Psoas muscle (tissue), 8 donors: Measurements from ENCODE around the gene MAP3K4. TPM values are rescaled to one million over a fixed set of nuclear protein-coding genes. Genes with fewer than 3 reads are reported as not detected.

Experiments used
- ATAC-seq, 4 donors: fragments of 200-7000 bp; cut with Tn5 transposase; one replicate each; pipeline ENCODE4 v1.9.1; 2020; ENCODE audit warnings: moderate library complexity in 3 of 4, mild to moderate bottlenecking in 2 of 4
- DNase-seq, 2 donors: peaks; one replicate each; pipeline ENCODE4 v3.0.0-alpha.2; 2020
- H3K27ac ChIP-seq: fragments of 200-600 bp; one replicate; pipeline ENCODE4 v1.8.0; 2022
- H3K27me3 ChIP-seq, 3 donors: fragments of 200-600 bp in 1 of 3; one replicate each; pipeline versions ENCODE4 v1.6.1 to v1.8.0; 2013 to 2022; ENCODE audit warnings: low read length in 2 of 3, mild to moderate bottlenecking in 2 of 3, moderate library complexity in 1 of 3; ENCODE audit not compliant: insufficient read depth in 3 of 3
- H3K36me3 ChIP-seq, 2 donors: fragments of 200-600 bp in 1 of 2; one replicate each; pipeline versions ENCODE4 v1.6.1 to v1.8.0; 2013 to 2022; ENCODE audit warnings: low read depth in 1 of 2, mild to moderate bottlenecking in 1 of 2, moderate library complexity in 1 of 2; ENCODE audit not compliant: insufficient read depth in 1 of 2
- H3K4me1 ChIP-seq: fragments of 200-600 bp; one replicate; pipeline ENCODE4 v1.8.0; 2022
- H3K4me3 ChIP-seq: fragments of 200-600 bp; one replicate; pipeline ENCODE4 v1.8.0; 2022; ENCODE audit warnings: mild to moderate bottlenecking
- H3K9me3 ChIP-seq: fragments of 200-600 bp; one replicate; pipeline ENCODE4 v1.8.0; 2022
- WGBS, 3 donors: extraction: QIAGEN DNeasy Blood & Tissue Kit; methylation state at CpG; one replicate each; pipeline versions ENCODE4 v1.1.6 to v1.1.7; 2013; 5-methylcytosine and 5-hydroxymethylcytosine counted together
- intact Hi-C, 2 donors: fragments of 100-400 bp; cut with DNase I; formaldehyde crosslinking; loops; one replicate each; pipeline versions ENCODE4 v1.11.0 to v1.14.2; 2022
- polyA plus RNA-seq, 3 donors: library from polyadenylated mRNA; stranded (reverse); fragments of 200-250 nt; gene quantifications; one replicate each; pipeline ENCODE4 v1.2.3, GENCODE V29; 2013
- total RNA-seq, 4 donors: library from RNA; stranded (reverse); fragmentation: NEBNext Ultra II Directional in 2 of 4; extraction: Animal tissue kit (Norgen Biotek cat#: 25700) in 2 of 4; gene quantifications; one replicate each; pipeline versions ENCODE4 v1.2.1 to v1.2.4, GENCODE V29; 2021 to 2023
- TF ChIP-seq, protein P1 (sequence below): fragments of 200-600 bp; IDR thresholded peaks from one replicate; pipeline ENCODE4 v1.8.0; 2022; ENCODE audit warnings: antibody characterized with exemption
- donor health status: healthy with polysubstance abuse.
- donor health status: DM: no; HTN: no; CAD: no; lungs with moderate emphysema.
- donor health status: Bipolar disorder and iron deficiency.
- donor health status: healthy.
- donor health status: DM: yes; HTN: yes; CAD: no.
- donor health status: DM: no; HTN: no; CAD: no.
- donor health status: DM: no; HTN: no; CAD: no.
- donor health status: DM: yes; HTN: yes; CAD: no.

MAP3K4 gene
- total and polyA plus RNA-seq, 7 donors: 13.5 to 45.8 (median 19.4) TPM

DNA sequence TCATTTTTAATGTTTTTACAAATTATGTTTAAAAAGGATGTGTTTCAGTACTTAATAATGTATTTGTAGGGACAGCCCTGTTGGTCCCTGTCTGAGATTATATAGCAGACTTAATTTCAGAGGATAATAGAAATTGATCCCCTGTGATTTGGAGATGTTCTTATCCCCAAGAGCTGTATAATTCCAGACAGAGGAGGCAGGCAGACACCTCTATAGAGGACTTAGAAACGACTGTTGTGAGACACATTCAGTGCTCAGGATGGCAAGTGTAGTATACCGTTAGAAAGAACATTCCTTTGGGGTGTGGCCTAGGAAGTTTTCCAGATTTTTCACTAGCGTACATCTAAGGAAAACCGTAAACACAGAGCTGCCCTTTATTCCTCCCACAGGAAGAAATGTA lies 117.8 kb downstream of the MAP3K4 start:
- intact Hi-C loops: loop anchor here in 1 of 2 donors (10.0 kb wide), 1 partner anchor 265 kb away; no protein-coding TSS in a partner anchor
- DNase-seq (no peak), ATAC-seq (no peak)
- Histone ChIP-seq H3K27me3 (no peaks in the 10 kb centered on the region), H3K4me3 (no peak overlapping the region), H3K27ac (no peak overlapping the region), H3K9me3 (no peaks in the 10 kb centered on the region), H3K36me3 (peaks cover 32 to 99% of the 10 kb centered on the region in 2 donors), H3K4me1 (no peaks in the 10 kb centered on the region)
- 70 to 77% (median 76%) methylated on average over 4 of the region's 4 CpGs for WGBS, 3 donors
- TF ChIP-seq, protein P1, sequence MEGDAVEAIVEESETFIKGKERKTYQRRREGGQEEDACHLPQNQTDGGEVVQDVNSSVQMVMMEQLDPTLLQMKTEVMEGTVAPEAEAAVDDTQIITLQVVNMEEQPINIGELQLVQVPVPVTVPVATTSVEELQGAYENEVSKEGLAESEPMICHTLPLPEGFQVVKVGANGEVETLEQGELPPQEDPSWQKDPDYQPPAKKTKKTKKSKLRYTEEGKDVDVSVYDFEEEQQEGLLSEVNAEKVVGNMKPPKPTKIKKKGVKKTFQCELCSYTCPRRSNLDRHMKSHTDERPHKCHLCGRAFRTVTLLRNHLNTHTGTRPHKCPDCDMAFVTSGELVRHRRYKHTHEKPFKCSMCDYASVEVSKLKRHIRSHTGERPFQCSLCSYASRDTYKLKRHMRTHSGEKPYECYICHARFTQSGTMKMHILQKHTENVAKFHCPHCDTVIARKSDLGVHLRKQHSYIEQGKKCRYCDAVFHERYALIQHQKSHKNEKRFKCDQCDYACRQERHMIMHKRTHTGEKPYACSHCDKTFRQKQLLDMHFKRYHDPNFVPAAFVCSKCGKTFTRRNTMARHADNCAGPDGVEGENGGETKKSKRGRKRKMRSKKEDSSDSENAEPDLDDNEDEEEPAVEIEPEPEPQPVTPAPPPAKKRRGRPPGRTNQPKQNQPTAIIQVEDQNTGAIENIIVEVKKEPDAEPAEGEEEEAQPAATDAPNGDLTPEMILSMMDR: no peak

DNA sequence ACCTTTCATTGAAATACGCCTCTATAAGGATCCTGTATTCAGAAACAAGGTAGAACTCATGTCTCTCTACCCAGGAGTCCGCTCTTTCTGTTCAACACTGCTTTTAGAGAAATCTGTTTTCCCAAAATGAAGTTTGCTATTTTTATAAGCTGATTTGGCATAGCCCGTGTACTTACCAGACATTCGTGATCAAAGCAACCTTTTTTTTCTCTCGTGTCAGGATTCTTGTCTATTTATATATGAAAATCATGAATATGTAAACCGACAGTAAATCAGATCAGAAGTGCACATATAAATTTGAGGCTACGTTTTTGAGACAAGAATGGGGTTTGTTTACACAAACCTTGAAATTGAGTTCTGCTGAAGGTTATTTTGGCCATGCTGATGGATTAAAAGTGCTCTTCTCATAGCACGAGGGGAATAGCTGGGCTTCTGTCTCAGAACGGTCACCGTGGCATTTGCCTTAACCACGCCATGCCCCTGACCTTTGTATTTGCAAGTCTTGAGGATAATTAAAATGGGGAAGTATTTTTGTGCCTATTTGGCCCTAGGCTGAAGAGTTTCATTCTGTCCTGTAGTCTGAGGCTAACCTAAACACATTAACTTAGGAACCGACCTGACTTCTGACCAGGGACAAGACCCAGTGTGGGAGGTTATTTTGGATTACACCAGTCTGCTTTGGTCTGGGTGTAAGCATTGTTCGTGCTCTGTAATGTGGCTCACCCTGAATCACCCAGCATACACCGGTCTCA lies 118.6 kb downstream of the MAP3K4 start:
- TF ChIP-seq, protein P1: no peak
- DNase-seq: no peak
- intact Hi-C loops: no loop called here
- peaks cover 32 to 100% of the 10 kb centered on the region in 2 donors for H3K36me3 ChIP-seq
- H3K4me1 ChIP-seq: no peaks in the 10 kb centered on the region
- no peaks in the 10 kb centered on the region for H3K9me3 ChIP-seq
- H3K4me3 ChIP-seq: no peak overlapping the region
- ATAC-seq: no peak
- no peak overlapping the region for H3K27ac ChIP-seq
- H3K27me3 ChIP-seq: no peaks in the 10 kb centered on the region
- 91 to 93% (median 93%) methylated on average over 14 of the region's 14 CpGs for WGBS, 3 donors

DNA sequence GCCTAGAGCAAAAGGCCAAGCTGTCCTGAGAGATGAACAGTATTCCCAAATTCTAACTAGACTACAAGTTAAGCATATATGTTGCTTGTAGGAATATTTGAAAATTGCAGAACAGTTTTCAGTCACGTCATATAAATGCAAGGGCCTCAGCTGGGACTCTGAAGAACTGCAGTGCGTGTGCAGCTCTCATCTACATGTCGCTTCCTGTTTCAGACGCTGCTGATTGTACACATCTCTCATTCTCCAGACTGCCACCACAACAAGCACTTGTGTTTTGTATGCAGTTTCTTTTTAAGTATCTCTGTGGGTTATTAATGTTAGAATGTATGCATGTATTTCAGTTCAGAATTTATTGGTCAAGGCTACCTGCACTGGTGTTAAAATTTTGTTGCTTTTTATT lies 119.7 kb downstream of the MAP3K4 start:
- Histone ChIP-seq H3K27ac (no peak overlapping the region), H3K36me3 (peaks cover 32 to 100% of the 10 kb centered on the region in 2 donors), H3K4me1 (no peaks in the 10 kb centered on the region), H3K27me3 (no peaks in the 10 kb centered on the region), H3K9me3 (no peaks in the 10 kb centered on the region), H3K4me3 (no peak overlapping the region)
- WGBS, 3 donors: 87 to 92% (median 91%) methylated on average over 4 of the region's 4 CpGs
- intact Hi-C loops: no loop called here
- DNase-seq (no peak), ATAC-seq (no peak)
- TF ChIP-seq, protein P1: no peak

DNA sequence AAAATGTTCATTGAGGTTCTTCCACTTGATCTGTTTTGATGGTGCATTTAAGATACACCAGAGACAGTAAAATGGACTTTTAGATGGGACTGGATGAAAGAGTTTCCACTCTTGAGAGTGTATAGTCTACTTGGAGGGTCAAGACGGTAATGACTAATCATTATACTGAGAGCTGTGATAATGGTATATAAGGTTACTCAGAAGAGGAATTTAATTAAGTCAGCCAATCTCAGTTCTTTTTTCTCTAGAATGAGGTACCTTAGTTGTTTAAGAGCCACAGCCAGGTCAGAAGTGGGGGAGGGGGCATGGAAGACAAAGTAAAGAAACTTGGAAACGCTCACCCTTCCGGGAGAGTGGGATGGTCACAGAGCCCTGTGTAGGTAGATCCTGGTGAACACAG lies 123.9 kb downstream of the MAP3K4 start:
- DNase-seq (no peak), ATAC-seq (no peak)
- Histone ChIP-seq H3K27ac (no peak overlapping the region), H3K27me3 (no peaks in the 10 kb centered on the region), H3K9me3 (peaks cover 9% of the 10 kb centered on the region), H3K4me1 (no peaks in the 10 kb centered on the region), H3K36me3 (peaks cover 17 to 96% of the 10 kb centered on the region in 2 donors), H3K4me3 (no peak overlapping the region)
- TF ChIP-seq, protein P1: no peak
- intact Hi-C loops: no loop called here
- WGBS, 3 donors: 92 to 99% (median 95%) methylated on average over 3 of the region's 3 CpGs
